MV-4-11 (cell line): ENCODE measurements around the gene POLR2L.

Experiments
- DNase-seq: peaks from one replicate; lab custom pipeline; 2025; lab: John Stamatoyannopoulos, UW

POLR2L gene

DNA sequence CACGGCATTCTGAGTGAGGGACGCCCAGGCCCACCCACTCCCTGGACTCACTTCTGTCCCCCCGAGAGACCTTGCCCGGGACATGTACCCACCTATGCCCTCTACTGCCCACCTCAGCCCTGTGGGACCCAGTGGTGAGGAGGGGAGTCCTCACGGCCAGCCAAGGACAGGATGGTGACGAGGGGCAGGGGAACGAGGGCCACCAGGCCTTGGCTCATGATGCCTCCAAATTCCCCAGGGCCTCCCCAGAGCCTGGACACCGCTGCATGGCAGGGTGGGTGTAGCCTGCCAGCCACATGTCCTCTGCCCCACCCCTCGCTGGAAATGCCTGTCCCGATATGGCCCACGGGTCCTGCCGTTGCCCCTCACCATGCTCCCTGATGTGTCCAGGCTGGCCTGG is 26.5 kb upstream of the POLR2L start:
- no peak for DNase-seq

DNA sequence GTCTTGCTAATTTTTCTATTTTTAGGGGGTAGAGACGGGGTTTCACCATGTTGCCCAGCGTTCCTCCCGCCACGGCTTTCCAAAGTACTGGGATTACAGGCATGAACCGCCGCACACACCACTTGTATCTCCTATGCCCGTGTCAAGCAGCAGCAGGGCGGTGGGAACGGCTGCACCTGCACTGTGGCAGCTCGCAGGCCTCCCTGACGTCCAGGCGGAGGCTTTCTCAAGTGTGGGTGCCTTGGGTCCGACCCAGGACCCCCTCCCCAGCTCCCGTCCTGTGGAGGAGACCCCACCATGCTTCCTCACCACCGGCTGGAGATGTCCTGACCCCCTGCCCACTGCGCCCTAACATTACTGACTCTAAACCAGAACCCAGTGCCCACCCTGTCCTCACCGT is 26.1 kb upstream of the POLR2L start:
- DNase-seq, result no peak

- DNase-seq, result no peak
These were observed 25.6 kb upstream of the POLR2L start for GRCh38 chr11:867856-868358.

DNA sequence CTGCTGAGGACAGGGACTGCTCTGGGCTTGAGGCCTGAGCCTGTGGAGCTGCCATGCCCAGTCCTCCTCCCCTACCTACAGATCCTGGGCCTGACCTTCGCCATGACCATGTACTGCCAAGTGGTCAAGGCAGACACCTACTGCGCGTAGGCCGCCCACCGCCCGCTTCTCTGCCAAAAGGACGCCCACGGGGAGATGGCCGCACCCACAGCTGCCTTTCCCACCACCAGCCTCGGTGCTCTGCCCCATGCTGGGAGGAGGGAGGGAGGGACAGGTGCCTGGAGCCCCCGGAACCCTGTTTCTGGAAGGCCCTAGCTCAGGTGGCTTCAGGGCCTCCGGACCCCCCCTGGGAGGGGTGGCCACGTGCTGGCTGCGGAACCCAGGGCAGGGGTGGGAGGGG is 24.2 kb upstream of the POLR2L start:
- no peak for DNase-seq

- DNase-seq, result no peak
These were observed 23.4 kb upstream of the POLR2L start for GRCh38 chr11:865462-866430.

DNA sequence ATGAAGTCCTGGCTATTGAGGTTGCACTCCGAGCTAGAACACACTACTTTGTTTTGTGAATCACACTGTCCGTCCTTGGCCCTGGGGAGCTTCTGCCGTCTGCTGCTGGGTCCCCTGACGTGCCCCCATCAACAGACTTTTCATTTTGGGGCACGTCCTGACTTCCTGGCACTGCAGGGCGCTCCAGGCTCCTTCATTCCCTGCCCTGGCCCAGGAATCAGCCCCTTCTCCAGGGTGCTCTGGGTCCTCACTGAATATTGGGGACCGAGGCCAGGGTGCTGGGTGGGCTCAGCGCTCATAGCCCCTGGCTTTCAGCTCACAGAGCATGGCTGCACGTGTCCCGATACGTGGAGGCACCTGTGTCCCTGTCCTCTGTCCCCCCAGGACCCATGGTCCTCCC is 22.6 kb upstream of the POLR2L start:
- no peak for DNase-seq

DNA sequence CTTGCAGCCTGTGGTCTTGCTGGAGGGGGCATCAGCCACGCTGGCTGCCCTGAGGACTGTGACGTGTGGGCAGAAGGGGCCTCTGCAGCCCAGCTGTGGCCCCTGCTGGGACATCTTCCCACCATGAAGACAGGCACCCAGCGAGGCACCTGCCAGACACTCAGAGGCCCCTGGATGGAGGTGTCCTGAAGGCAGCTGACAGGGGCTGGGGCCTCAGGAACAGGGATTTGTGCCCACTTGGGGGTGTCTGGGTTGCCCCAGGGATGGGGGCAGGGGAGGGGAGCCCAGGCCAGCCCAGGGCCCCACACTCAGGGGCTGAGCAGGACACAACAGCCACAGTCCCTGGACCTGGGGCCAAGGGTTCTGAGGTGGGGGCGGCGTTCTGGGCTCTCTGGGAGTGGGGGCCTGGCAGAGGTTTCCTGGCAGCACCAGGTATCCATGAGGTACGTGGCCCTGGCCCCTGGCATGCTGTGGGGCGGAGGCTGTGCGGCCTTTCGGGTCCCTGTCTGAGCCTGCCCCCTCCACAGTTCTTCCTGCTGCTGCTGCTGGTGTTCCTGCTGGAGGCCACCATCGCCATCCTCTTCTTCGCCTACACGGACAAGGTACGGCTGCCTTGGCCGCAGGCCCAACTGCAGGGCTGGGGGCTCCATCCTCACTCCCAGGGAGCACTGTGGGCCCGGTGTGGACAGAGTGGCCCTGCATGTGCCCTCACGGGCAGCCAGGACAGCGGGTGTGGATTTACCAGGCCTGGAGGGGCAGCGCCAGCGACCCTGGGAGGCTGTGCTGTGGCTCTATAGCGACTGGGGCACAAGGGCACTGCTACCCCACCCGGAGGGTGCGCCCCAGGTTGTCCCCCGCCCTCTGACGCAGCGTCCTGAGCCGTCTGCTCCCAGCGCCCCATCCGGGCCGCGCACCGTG is 21.8 kb upstream of the POLR2L start:
- no peak for DNase-seq

DNA sequence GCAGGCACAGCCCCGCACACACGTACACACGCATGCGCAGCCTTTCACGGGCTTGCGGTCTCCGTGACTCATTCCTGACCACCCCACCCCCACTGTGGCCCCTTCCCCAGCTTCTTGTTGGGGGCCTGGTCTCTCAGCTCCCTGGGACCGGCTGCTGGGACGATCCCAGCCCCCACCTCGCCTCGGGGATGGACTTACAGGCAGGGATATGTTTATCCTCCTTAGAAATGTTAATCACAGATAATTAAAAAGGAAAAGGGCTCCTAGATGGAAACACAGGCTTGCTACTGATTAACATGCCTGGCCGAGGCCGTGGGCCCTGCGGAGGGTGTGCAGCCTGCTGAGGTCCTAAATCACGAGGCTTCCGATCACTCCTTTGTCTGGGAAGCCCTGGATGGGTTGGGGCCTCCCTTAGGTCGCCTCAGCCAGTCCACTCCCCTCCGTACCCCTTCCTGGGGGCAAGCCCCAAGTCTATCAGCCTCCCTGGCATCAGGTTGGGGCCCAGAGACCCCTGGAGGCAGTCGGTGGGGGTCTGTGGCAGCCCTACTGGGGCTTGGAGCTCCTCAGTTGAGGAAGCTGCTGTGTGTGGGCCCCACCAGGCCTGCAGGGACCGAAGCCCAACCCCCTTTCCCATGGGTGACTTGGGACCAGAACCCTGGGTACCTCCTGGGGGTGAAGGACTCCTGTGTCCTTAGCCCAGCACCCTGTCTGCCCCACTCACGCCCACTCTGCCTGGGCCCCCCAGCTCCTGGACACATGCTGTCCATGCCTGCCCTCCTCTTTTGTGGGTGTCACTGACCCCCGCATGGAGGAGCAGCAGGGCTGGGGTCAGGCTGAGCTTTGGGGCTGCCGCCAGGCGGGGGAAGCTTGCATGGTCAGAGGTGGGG is 20.9 kb upstream of the POLR2L start:
- DNase-seq, result no peak

- DNase-seq, result no peak
These were observed 20.3 kb upstream of the POLR2L start for GRCh38 chr11:862696-863022.

- DNase-seq, result no peak
These were observed 19.8 kb upstream of the POLR2L start for GRCh38 chr11:862081-862661.

- DNase-seq, result no peak
These were observed 18.8 kb upstream of the POLR2L start for GRCh38 chr11:861105-861479.

DNA sequence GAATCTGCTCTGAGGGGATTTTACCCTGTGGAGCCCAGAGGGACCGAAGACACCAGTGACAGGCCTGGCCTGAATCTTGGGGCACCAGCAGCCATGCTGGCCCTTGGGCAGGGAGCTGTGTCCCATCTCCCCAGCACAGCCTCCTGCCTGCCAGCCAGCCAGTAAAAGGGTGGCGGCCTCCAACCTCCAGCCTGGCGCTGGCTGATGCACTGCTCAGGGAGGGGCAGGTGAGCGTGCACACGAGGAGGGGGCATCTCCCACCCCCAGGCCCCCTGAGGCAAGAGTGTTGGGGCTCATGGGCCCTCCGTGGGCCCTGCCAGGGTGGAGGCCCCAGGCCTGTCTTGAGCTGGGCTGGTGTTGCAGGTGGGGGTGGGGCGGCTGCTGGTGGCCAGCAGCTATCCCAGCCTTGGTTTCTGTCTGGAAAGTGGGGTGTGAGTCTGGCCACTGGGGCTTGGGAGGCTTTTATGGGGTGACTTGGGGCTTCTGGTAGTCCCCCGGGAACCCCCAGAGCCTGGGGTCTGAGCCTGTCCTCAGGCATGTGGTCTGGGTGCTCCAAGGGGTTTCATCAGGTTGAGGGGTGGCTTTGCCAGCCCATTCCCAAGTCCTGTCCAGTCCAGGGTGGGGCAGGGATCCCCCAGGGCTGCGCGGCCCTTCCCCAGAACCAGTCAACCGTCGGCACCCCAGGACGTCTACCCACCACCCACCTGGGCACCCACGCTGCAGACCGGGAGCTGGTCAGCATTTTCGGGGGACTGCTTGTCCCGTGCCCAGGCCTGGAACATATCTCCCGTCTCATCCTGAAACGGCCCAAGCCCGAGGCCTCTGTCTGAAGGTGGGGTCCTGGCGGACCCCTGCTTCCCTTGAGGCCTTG is 18.1 kb upstream of the POLR2L start:
- DNase-seq, result no peak

- DNase-seq, result peak; percentile 44
These were observed 17.2 kb upstream of the POLR2L start for GRCh38 chr11:859394-860131.

DNA sequence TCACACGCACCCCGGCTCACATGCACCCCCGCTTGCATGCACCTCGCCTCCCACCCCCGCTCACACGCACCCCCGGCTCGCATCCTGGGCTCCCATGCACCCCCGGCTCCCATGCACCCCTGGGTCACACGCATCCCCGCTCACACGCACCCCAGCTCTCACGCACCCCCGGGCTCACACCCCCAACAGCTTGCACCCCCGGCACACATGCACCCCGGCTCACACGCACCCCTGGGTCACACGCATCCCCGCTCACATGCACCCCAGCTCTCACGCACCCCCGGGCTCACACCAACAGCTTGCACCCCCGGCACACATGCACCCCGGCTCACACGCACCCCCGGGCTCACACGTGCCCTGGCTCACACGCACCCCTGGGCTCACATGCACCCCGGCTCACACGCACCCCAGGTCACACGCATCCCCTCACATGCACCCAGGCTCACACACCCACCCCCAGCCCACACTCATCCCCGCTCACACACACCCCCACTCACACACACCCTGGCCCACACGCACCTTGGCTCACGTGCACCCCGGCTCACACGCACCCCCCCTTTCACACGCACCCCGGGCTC is 16.5 kb upstream of the POLR2L start:
- DNase-seq, result no peak

- DNase-seq, result no peak
These were observed 15.9 kb upstream of the POLR2L start for GRCh38 chr11:858053-858761.

GRCh38 chr11:856397-856796 is 14.1 kb upstream of the POLR2L start:
- DNase-seq, result no peak

- DNase-seq, result no peak
These were observed 13.5 kb upstream of the POLR2L start for GRCh38 chr11:855796-856195.

DNA sequence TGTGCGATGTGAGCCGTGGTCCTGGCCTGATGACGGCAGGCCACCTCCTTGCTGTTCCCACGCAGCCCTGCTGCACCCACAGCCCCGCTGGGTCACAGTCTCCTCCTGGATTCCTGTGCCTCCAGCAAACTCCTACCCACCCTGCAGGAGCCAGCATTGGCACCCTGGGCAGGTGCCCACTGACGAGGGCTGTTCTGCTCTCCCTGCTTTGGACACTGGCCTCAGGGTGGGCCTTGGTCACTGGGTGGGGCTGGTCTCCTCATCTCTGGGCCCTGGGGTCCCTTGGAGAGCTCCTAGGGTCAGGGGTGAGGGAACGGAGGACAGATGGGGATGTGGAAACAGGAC is 13.0 kb upstream of the POLR2L start:
- DNase-seq, result no peak
